NT2/D1 (cell line): ENCODE data around the gene MCM8.

Experiments
- SUZ12 ChIP-seq: IDR thresholded peaks from 2 replicates; pipeline ENCODE4 v1.6.1; 2011; ENCODE audit not compliant: insufficient read length, insufficient read depth; ENCODE audit errors: extremely low read depth
- YY1 ChIP-seq: IDR thresholded peaks from 2 replicates; pipeline ENCODE4 v1.6.1; 2011; ENCODE audit not compliant: insufficient read length, insufficient read depth
- ZNF274 ChIP-seq: IDR thresholded peaks from 2 replicates; pipeline ENCODE4 v1.6.1; 2011; ENCODE audit warnings: mild to moderate bottlenecking, low read depth, low read length

GRCh38 chr20:6030453-6031080 lies 80.1 kb downstream of the MCM8 start:
- TF ChIP-seq YY1 (no peak), ZNF274 (no peak), SUZ12 (no peak)
